Measurements from ENCODE around the gene CDH20.

Gene CDH20

DNA sequence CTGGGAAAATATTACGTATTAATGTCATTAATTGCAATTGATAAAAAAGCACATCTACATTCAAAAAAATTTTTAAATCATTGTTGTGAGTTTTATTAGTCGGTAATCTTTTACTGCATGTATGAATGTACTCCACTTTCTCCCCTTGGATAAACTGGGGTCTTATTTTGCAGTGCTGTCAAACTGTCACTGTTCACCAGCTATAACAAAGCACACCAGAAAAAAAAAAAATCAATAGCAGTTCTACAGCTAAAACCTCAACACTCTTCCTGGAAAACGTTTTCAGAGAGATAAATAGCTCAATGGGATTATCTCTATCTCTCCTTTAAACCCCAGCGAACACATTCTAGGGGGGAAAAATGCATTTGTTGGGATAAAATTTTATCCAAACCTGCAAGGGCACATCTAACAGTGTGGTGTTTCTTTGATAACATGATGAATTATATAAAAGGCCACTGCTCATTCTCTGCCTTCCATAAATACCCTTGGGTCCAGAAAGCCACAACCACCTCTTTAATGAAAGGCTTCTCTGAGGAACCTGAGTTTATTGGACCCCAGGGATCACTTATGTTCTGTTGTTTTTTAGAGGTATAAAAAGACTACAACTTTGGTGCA, 219.9 kb downstream of the CDH20 start:
- Histone ChIP-seq H3K9me3 (ENCODE audit: control insufficient read depth, insufficient read depth, low read length) (no peaks in the 10 kb centered on the region), H4K20me1 (ENCODE audit: control insufficient read depth, insufficient read depth, low read depth, low read length) (no peaks in the 10 kb centered on the region), H3K36me3 (ENCODE audit: control insufficient read depth, low read length) (no peaks in the 10 kb centered on the region), H3K9me2 (replicated peaks; ENCODE audit: control insufficient read depth, low read length) (no peaks in the 10 kb centered on the region), H3F3A (ENCODE audit: control insufficient read depth, insufficient read depth) (no peaks in the 10 kb centered on the region), H3K27me3 (ENCODE audit: control insufficient read depth, low read length) (no peaks in the 10 kb centered on the region), H3K4me3 (ENCODE audit: low read length) (no peak overlapping the region), H3K4me2 (ENCODE audit: low read length) (no peak overlapping the region), H3K79me2 (ENCODE audit: control insufficient read depth, low read length) (no peaks in the 10 kb centered on the region), H3K4me1 (ENCODE audit: control insufficient read depth, low read length) (no peaks in the 10 kb centered on the region), H3K27ac (ENCODE audit: low read depth, low read length) (no peak overlapping the region)
- TF ChIP-seq, protein P1, sequence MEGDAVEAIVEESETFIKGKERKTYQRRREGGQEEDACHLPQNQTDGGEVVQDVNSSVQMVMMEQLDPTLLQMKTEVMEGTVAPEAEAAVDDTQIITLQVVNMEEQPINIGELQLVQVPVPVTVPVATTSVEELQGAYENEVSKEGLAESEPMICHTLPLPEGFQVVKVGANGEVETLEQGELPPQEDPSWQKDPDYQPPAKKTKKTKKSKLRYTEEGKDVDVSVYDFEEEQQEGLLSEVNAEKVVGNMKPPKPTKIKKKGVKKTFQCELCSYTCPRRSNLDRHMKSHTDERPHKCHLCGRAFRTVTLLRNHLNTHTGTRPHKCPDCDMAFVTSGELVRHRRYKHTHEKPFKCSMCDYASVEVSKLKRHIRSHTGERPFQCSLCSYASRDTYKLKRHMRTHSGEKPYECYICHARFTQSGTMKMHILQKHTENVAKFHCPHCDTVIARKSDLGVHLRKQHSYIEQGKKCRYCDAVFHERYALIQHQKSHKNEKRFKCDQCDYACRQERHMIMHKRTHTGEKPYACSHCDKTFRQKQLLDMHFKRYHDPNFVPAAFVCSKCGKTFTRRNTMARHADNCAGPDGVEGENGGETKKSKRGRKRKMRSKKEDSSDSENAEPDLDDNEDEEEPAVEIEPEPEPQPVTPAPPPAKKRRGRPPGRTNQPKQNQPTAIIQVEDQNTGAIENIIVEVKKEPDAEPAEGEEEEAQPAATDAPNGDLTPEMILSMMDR (IDR thresholded peaks at IDR 0.05; ENCODE audit: low read depth, low read length, poor library complexity, severe bottlenecking): no peak
- TF ChIP-seq EZH2phosphoT487 (IDR thresholded peaks at IDR 0.05; ENCODE audit: borderline replicate concordance, low read length): no peak

DNA sequence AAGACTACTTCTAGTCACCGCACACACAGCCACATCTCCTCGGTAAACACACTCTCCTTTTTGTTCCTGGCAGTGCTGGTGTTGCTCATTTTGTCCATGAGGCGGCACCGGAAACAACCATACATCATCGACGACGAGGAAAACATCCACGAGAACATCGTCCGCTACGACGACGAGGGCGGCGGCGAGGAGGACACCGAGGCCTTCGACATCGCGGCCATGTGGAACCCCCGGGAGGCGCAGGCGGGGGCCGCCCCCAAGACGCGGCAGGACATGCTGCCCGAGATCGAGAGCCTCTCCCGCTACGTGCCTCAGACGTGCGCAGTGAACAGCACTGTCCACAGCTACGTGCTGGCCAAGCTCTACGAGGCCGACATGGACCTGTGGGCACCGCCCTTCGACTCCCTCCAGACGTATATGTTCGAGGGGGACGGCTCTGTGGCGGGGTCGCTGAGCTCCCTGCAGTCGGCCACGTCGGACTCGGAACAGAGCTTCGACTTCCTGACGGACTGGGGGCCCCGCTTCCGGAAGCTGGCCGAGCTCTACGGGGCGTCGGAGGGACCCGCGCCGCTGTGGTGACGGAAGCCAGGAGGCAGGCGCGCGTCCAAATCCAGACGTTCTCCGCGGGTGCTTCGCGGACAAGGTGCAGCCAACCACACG, 221.0 kb downstream of the CDH20 start:
- Histone ChIP-seq H3K4me3 (ENCODE audit: low read length) (no peak overlapping the region), H3K36me3 (ENCODE audit: control insufficient read depth, low read length) (no peaks in the 10 kb centered on the region), H4K20me1 (ENCODE audit: control insufficient read depth, insufficient read depth, low read depth, low read length) (no peaks in the 10 kb centered on the region), H3F3A (ENCODE audit: control insufficient read depth, insufficient read depth) (no peaks in the 10 kb centered on the region), H3K9me2 (replicated peaks; ENCODE audit: control insufficient read depth, low read length) (no peaks in the 10 kb centered on the region), H3K79me2 (ENCODE audit: control insufficient read depth, low read length) (no peaks in the 10 kb centered on the region), H3K4me1 (ENCODE audit: control insufficient read depth, low read length) (no peaks in the 10 kb centered on the region), H3K4me2 (ENCODE audit: low read length) (no peak overlapping the region), H3K27ac (ENCODE audit: low read depth, low read length) (no peak overlapping the region), H3K9me3 (ENCODE audit: control insufficient read depth, insufficient read depth, low read length) (no peaks in the 10 kb centered on the region), H3K27me3 (ENCODE audit: control insufficient read depth, low read length) (no peaks in the 10 kb centered on the region)
- TF ChIP-seq, protein P1 (IDR thresholded peaks at IDR 0.05; ENCODE audit: low read depth, low read length, poor library complexity, severe bottlenecking): no peak
- no peak for TF ChIP-seq EZH2phosphoT487 (IDR thresholded peaks at IDR 0.05; ENCODE audit: borderline replicate concordance, low read length)

GRCh38 chr18:61554946-61555361, 221.7 kb downstream of the CDH20 start:
- Histone ChIP-seq H3K4me2 (ENCODE audit: low read length) (no peak overlapping the region), H3K9me3 (ENCODE audit: control insufficient read depth, insufficient read depth, low read length) (no peaks in the 10 kb centered on the region)

More at GRCh38 chr18:61554946-61555361, 221.7 kb downstream of the CDH20 start:
- H4K20me1 ChIP-seq (ENCODE audit: control insufficient read depth, insufficient read depth, low read depth, low read length): no peaks in the 10 kb centered on the region
- no peaks in the 10 kb centered on the region for H3F3A ChIP-seq (ENCODE audit: control insufficient read depth, insufficient read depth)
- no peak overlapping the region for H3K27ac ChIP-seq (ENCODE audit: low read depth, low read length)
- no peaks in the 10 kb centered on the region for H3K27me3 ChIP-seq (ENCODE audit: control insufficient read depth, low read length)
- H3K79me2 ChIP-seq (ENCODE audit: control insufficient read depth, low read length): no peaks in the 10 kb centered on the region
- H3K36me3 ChIP-seq (ENCODE audit: control insufficient read depth, low read length): no peaks in the 10 kb centered on the region
- H3K4me1 ChIP-seq (ENCODE audit: control insufficient read depth, low read length): no peaks in the 10 kb centered on the region
- no peak for TF ChIP-seq EZH2phosphoT487 (IDR thresholded peaks at IDR 0.05; ENCODE audit: borderline replicate concordance, low read length)
- TF ChIP-seq, protein P1 (IDR thresholded peaks at IDR 0.05; ENCODE audit: low read depth, low read length, poor library complexity, severe bottlenecking): no peak
- no peak overlapping the region for H3K4me3 ChIP-seq (ENCODE audit: low read length)
- no peaks in the 10 kb centered on the region for H3K9me2 ChIP-seq (replicated peaks; ENCODE audit: control insufficient read depth, low read length)

All from DOHH2 (cell line).